CD1c-positive myeloid dendritic cell (primary cell): ENCODE measurements around the gene DCAF11.

Source experiments
- DNase-seq: peaks from one replicate; pipeline ENCODE4 v3.0.0-alpha.2; 2016; ENCODE audit errors: extremely low spot score

Gene DCAF11

DNA sequence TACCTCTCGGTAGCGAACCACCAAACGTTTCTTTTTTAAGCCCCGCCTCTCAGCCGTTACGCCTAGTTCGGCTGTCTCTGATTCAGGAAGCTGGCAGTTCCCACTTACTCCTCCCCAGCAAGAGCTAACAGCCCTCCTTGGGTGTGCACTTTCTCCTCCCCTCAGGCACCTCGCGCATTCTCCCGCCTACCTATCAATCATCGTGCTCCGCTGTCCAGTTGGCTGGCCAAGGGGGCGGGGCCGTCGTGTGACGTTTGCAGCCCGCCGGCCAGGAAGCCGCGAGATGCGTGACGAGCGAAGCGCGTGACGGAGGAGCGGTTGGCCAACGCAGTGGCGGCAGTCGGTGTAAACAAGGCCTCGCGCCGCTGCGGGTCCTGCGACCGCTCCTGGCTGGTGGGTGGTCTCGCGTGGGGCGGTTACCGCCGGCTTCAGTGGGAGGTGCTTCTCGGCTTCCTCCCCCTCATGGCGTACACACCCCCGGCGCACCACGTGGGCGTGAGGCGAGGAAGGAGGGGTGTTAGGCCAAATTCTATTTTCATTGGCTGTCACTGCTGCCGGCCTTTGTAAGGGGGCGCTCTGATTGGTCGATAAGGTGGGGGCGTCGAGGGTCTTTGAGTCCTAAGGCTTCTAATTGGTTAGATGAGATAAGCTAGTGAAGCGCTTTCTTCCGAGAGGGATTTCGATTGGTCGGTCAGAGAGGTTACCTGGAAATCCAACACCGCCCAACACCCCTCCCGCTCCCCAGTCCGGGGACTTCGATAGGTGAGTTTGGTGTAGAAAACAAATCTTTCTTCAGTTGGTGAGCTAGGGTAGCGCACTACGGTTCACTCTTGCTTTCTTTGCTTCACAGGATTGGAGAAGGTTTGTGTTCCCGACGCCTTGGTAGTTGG, at the start of gene DCAF11, which contains the start of gene NRL:
Gene DCAF11 (plus strand): TSS at position 246 of the 890 bp plus-strand sequence. CDS start 818 bp downstream, outside the sequence.
Gene NRL (minus strand): TSS at position 418 of the 890 bp plus-strand sequence. CDS start 32,101 bp downstream, outside the sequence.
- peak; percentile 99 for DNase-seq

DNA sequence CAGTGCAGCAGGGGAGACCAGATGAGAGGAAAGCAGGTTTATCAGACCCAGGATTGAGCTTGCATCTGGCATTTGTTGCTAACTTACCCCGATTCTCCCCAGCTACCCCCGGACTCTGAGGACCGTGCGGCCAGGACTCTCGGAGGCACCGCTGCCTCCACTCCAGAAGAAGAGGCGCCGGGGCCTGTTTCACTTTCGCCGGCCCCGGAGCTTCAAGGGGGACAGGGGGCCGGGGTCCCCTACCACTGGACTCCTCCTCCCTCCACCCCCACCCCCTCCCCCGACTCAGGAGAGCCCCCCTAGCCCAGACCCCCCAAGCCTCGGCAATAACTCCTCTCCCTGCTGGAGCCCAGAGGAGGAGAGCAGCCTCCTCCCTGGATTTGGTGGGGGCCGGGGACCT, 49.7 kb upstream of the DCAF11 start:
- no peak for DNase-seq

DNA sequence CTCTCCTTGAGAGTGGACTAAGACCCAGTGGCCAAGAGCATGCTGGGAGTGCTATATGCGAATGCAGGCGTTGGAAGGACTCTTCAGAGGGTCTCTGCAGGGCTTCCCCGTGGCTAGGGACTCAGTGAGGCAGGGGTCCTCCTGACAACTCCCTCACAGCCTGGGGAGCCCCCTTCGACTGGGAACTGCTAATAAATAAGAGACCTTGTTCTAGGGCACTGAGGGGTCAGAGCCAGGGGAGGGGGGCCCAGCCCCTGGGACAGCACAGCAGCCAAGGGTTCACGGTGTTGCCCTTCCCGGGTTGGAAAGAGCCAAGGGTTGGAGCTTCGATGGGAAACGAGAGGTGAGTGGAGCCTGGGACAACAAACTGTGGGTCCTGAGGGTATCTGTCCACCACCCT, 49.2 kb upstream of the DCAF11 start:
- no peak for DNase-seq

DNA sequence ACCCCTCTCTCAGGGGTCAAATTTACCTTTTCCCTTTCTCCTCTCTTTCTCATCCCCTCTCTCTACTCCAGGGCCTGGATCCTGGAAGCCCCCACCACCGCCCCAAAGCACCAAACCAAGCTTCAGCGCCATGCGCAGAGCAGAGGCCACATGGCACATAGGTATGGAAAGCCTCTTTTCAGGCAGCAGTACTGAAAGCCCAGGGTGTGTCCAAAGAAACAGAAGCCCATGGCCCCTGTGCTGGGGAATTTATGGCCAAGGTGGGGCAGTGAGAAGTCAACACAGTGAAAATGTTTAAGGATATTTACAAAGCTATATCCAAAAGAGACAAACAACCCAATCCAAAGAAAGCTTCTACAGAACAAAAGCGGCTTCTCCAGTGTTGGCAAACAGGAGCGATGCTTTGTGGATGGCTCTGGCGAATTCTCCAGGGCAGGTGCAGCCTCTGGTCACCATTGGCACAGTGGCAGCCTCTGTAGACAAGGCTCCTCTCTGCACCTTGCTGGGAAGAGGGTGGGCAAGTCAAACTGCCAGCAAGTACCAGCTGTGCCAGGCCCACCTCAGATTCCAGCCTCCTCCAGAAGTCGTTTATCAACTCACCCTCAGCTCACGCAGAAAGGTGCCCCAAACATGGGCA, 48.0 kb upstream of the DCAF11 start:
- no peak for DNase-seq

DNA sequence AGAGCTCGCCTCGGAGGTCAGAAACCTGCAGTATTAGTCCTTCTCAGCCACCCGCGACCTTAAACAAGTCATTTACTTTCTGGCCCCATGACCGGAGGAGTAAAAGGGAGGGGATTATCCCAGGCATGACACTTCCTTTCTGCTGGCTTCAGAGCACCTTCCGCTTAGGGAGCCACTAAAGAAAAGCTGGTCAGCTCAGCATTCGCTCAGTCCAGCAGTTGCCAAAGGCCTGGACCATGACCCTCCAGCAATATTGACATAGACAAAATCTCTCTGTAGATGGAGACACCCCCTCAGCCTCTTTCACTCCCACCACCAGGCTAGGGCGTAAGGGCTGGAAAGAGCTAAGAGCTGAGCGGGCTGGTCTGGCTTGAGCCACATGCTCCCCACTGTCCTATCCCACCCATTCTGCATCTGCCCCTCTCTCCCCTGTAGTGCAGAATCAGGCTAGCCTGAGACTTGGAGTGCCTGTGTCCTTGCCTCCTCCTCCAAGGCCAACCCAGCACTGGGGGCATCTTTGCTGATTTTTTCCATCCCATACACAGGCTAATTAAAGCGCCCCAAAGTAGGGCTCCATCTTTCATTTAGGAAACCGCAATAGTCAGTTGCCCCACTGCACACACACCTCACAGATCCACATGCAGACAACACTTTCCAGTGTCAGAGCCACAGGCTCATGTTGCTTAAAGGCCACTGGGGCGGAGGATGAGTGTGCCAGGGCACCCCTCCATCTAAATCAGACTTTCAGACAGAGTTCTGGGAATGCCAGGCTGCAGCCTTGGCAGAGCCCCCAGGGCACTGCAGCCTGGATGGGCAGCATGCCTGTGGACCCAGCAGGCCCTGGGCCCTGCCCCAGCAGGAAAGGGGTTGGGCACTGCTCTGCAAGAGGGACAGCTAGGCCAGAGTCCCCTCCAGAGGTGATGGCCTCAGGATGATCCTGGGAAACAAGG, 47.2 kb upstream of the DCAF11 start:
- no peak for DNase-seq

DNA sequence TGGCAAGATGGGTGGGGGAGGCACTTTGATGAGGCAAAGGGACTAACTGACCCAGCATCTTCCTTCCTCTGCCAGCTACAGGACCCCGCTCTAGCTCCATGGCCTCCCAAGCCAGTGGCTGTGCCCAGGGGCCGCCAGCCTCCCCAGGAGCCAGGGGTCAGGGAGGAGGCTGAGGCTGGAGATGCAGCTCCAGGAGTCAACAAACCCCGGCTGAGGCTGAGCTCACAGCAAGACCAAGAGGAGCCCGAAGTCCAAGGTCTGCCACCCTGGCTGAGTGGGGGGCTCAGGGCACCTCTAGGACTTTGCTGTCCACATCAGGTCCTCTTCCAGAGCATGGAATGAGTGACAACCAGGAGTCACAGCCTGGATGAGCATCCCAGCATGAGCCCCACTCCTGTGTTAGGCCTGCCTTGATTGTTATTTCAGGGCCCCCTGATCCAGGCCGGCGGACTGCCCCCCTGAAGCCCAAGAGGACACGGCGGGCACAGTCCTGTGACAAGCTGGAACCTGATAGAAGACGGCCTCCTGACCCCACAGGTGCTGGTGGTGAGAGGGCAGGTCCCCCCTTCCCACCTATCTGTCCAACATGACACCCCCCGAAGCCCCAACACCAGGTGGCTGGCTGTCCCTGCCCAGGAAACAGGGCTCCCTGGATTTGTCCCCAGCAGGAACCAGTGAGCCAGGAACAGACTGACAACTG, 45.7 kb upstream of the DCAF11 start:
- no peak for DNase-seq

DNA sequence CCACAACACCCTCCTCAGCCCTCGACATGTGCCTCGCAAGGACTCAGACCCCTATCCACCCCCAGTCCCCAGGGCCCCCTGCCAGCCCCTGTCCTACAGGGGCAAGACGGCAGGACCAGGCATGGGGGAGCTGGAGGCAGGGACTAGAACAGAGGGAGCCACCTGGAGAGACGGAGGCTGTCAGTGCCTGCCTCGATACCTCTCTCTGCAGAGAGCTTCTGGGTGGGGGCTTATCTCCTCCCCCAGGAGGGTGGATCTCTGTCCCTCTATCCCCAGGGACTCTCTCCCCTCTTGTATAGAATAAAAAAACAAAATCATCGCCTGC, 45.2 kb upstream of the DCAF11 start:
- DNase-seq: no peak

DNA sequence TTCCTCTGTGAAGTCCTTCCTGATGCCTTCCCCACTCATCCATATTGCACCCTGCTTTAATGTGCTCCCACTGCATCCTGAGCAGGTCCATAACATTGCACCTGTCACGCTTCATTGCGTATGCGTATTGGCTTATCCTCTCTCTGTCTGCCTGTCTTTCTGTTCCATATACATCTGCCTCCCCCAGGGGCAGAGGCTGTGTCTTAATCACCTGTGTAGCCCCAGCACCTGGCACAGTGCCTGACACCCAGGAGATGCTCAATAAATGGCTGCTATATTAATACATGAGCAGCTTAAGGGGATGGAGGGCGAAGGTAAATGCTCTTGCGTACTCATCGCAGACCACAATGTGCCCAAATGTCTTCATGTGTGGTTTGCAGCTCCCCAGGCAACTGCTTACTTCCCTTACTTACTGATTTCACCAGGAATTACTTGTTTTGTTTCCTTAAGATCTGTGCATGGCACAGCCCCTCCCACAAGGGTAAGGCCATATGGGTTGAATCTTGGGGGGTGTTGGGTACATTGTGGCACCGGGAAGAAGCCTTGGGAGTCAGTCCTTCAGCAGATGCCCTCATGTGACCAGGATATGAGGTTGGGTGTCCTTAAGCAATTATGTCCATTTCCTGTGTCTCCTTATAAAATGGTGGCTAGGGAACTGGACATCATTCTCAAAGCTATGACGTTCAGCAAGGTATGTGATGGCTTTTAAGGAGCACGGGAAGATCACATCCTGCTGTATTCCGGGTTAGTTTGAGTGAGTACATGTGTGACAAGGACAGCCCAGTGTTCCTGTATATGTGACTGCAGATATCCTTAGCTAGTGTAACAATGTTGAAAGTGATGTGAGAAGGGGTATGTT, 44.1 kb upstream of the DCAF11 start:
- DNase-seq: no peak

DNA sequence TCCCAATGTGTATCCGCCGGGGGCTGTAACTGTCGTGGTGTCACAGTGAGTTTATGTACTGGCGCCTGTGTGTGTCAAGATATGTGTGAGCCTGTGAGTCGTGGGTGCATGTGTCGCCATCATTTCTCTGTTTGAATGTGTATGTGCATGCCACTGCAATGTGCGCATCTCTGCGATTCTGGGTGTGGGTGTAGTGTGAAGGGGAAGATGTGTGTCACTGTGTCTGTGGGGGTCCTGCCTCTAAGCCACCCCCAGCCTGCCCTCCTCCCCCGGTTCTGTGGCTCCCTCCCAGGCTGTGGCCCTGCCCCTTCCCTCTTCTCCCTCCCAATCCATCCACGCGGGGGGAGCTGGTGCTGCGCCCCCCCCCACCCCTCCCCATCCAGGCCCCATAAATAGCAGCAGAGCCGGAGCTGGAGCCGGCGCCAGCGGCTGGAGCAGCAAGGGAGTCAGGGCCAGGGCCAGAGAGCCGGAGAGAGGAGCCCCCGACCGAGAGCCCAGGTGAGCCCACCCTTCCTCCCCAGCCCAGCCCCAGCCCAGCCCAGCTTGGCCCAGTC, 43.4 kb upstream of the DCAF11 start, which contains the start of gene CPNE6:
Gene CPNE6 (plus strand): TSS at position 419 of the 554 bp plus-strand sequence. CDS start 1,375 bp downstream, outside the sequence.
- DNase-seq: peak; percentile 28

DNA sequence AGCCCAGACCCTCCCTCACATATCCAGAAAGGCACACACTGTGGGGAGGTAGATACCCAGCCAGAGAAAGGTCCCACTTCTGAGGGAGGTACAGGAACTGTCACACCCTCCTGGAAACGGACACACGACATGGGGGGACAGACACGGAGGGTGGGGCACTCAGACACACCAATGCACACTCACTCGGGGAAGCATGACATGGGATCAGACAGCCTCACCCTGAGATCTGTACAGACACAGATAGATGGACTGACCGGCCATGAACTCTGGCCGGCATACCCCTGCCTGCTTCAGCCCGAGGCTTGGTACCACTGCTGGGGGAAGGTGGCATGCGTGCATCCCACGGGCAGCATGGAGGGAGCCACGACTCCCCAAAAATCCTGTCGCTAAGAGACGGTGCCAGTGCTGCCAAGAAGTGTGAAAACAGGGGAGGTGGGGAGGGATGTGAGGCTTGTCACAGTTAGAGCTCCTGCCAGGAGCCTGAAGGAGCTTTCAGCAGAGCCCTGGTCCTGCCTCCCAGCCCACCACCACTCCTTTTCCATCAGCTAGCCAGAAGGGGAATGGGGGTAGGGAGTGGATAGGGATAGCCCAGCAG, 42.6 kb upstream of the DCAF11 start:
- DNase-seq: no peak

DNA sequence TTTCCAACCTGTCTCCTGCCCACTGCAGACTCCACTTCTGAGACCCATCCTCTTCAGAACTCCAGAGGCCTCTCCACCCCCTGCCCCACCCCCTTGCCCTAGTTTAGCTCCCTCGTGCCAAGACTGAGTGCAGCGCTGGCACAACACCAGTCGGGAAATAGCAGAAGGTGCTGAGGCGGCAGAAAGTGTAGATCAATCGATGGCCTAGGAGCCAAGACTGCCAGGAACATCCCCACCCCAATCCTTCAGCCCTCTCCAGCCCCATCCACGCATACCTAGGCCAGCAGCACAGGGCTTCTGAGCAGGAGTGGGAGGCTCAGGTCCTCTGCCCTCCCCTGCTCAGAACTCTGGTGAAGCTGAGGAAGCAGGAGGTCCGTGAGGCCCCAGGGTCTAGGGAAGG, 42.1 kb upstream of the DCAF11 start:
- no peak for DNase-seq

DNA sequence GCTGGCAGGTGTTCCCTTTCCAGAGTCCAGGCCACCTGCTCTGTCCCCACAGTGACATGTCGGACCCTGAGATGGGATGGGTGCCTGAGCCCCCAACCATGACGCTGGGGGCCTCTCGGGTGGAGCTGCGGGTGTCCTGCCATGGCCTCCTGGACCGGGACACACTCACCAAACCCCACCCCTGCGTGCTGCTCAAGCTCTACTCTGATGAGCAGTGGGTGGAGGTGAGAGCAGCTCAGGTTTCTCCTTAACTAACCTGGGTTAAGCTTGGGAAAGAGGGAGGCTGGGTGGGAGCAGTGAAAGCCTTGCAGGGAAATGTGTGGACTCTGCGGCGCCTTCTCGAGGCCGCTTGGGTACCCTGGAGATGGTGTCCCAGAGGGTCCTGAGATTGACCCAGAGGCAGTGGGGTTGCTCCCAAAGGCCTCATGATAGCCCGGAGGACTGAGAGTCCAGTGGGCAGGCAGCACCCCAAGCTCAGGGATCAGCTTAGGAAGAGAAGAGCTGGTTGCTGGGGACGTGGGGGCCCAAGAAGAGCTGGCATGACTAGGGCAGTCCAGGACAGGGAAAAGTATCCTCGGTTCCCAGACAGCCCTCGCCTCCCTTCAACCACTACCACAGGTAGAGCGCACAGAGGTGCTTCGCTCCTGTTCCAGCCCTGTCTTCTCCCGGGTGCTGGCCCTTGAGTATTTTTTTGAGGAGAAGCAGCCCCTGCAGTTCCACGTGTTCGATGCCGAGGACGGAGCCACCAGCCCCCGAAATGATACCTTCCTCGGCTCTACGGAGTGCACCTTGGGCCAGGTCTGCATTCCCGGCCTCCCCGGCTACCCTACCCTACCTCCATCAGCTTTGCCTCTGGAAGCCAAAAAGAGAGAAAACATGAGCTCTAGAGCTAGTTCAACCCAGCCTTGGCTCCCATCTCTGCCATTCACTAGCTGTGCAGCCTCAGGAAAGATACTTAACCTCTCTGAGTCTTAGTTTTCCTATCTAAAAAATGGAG, 41.4 kb upstream of the DCAF11 start:
- DNase-seq: no peak

DNA sequence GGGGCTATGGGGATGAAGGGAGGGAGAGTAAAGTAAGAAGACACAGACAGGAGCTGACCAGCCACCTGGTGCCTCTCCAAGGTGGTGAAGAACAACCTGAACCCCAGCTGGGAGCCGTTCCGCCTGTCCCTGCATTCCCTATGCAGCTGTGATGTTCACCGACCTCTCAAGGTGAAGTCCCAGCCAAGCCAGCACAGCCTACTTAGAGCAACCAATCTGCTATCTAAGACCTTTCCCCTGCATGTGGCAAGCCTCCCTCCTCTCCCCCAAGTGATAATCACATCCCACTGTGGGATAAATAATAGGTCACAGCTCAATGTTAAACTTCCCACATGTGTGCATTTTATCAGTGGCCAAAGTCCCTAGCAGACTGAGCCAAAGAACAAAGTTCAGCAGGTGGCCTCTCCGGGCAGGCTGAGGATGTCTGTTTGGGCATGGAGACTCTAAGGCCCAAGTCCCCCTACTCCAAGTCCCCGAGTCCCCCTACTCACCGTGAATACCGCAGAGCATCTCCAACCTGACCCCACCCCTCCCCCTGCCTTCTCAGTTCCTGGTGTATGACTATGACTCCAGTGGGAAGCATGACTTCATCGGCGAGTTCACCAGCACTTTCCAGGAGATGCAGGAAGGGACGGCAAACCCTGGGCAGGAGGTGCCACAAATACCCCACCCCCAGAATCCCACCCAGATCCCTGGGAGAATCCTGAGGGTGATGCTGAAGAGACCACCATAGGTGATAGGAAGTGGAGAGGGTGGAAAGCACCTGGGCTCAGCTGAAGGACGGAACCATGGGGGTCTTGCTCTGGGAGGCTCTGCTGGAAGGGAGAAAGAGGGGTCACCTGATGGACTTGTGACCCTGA, 39.7 kb upstream of the DCAF11 start:
- peak; percentile 13 for DNase-seq

DNA sequence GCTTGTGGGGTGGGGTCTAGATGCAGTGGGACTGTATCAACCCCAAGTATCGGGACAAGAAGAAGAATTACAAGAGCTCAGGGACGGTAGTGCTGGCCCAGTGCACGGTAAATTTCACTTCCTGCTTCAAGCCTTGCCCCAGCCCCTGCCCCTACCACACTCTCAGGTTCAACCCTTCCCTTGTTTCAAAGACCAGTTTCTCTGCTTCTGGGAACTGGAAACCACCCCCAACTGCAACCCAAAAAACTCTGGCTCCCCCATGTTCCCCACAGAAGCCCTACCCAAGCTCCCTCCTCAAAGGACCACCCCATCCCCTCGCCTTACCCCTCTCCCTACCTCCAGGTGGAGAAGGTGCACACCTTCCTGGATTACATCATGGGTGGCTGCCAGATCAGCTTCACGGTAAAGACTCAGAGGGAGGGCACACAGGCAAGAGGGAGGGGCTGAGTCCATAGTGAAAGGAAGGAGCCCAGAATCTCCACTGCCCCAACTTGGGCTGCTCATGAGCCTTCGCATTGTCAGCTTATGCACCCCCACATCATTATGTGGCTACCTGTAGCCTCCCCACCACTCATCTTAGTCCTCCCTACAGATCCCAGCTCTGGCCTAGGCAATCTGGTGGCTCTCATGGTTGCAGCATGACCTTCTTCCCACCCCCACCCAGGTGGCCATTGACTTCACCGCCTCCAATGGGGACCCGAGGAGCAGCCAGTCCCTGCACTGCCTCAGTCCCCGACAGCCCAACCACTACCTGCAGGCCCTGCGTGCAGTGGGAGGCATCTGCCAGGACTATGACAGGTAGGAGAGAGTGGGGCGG, 38.9 kb upstream of the DCAF11 start:
- no peak for DNase-seq

DNA sequence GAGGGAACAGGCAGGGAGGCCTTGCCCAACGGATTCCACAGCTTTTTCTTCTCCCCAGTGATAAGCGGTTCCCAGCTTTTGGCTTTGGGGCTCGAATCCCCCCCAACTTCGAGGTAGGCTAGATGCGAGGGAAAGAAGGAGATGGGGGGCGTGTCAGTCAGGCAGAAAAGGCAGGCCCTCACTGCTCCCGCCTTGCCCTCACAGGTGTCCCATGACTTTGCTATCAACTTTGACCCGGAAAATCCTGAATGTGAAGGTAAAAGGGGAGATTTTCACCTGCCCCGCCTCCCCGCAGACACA, 38.3 kb upstream of the DCAF11 start:
- no peak for DNase-seq

DNA sequence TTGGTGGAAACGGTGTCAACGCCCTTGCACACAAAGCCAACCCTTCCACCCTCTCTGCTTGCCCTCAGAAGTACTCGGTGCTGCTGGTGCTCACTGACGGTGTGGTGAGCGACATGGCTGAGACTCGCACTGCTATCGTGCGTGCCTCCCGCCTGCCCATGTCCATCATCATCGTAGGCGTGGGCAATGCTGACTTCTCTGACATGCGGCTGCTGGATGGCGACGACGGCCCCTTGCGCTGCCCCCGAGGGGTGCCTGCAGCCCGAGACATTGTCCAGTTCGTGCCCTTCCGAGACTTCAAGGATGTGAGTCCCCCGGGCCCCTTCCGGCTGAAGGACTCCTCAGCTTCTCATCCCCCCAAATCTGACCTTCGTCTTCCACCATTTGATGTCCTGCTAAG, 37.5 kb upstream of the DCAF11 start:
- no peak for DNase-seq

DNA sequence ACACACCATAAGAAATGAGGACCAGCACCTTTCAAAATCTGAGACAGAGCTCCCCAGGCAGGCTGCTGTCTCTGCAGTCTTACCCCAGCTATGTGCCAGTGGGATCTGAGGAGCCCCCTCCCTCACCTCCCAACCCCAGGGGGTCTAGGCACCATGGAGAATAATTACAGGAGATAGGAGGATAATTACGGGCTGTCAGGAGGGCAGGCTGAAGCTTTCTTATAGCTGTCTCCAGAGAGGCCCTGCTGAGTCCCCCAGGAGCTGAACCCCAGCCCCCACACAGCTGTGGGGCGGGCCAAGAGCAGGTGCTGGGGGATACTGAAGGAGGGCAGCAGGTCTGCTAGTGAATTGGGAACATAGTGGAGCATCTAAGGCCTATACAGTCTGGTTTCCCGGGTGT, 36.4 kb upstream of the DCAF11 start:
- DNase-seq: no peak
